Daoy (cell line): ENCODE measurements around the gene MYO3B. TPM values are rescaled to one million over a fixed set of nuclear protein-coding genes. Genes with fewer than 3 reads are reported as not detected.
A peak's percentile ranks its signal among the peaks of the same experiment; 100 is the strongest.

Source experiments
- DNase-seq: peaks from one replicate; pipeline ENCODE4 v3.0.0-alpha.2; 2015; ENCODE audit warnings: low read depth
- total RNA-seq: library from RNA; depleted of rRNA; stranded (reverse); fragments of >200 nt; shearing (Covaris generic); gene quantifications from 2 replicates; pipeline ENCODE4 v1.2.3, GENCODE V29; 2014

Gene MYO3B
- total RNA-seq, 1 experiment from 2014 or later = not detected

DNA sequence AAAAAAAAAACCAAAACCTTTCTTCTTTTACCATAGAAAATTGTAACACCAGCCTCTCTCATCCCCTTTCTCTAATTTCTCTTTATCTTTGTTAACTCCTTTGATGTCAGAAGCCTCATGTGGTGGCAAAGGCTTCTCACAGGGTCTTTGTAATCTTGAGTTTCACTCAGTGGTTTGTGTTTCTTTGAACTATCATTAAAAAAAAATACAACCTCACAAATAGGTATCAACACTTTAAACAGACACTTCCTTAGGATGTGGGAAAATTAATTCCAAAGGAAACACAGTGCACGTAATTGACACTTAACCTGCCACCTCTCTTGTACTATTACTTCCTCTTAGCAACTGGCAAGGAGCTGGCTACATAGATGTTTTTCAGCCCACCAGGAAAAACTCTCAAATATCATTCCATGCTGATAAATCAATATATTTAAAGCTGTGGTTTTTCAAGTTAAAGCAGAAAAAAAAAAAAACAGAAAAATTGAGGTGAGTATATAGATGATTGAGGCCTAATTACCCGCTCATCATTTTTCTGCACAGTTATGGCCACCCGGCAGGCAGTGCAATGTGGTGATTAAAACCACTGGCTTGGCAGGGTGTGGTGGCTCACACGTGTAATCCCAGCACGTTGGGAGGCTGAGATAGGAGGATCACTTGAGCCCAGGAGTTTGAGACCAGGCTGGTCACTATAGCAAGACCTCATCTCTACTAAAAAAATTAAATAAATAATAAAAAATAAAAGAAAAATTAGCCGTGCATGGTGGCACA lies 193.5 kb downstream of the MYO3B start:
- DNase-seq = no peak

DNA sequence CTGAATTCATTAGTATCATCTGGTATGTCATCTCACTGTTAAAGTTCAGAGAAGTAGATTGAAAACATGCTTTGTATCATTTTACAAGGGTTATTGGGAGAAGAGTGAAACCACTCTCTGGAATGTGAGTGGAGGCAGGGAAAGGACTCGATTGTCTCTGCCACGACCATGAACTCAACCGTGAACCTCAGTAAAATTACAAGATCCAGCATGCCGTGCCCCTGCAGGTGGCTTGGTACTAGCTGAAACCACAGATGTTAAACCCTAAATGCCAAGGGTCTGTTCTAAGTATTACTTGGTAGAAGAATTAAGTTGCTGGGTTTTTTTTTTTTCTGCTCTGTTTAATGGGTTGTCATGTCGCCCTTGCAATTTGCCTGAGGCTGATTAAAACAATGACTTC lies 197.2 kb downstream of the MYO3B start:
- DNase-seq = no peak

DNA sequence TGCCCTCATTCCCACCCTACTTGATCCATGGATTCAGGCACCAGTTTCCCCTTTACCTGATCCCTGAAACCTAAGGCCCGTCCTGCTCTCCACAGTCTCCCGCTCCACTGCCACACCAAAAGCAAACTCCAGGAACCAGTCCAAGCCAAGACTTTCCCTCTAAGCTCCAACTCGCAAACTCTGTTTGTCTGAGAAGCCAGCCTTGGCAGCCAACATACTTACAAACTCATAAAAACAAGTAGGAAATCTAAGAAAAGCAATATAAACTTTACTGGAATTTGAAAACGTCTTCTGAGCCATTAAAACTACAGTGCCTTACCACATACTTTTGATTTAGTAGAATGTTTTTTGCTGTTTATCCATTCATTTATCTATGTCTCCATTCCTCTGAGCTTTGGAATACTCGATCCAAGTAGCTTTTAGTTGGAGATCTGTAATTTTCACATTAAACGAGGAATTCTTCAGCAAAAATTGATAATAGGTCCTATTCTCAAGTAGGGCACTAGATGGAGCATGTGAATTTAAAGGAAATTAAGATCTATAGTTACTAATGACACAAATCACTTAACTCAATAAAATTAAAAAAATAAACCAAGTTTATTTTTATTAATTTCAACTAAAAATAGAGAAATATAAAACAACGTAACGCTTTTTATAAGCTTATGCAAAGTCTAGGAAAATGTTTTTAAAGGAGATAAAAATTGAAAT lies 199.7 kb downstream of the MYO3B start:
- DNase-seq = no peak

DNA sequence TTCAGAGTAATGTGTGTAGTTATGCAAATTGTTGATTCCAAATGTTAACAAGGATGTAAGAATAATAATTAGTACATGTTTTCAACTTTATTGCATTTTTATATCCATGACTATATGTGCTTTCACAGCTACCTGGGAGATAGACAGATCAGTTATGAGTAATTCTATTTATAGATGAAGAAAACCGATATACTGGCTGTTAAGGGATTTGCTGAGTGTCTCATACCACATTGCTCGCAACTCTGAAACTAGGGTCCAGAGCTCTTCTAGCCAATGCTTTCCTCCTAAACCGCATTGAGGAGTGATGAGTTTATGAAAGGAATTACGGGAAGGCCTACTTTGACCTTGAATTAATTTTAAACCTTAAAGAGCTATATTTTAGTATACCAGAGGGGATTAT lies 202.3 kb downstream of the MYO3B start:
- DNase-seq = no peak

DNA sequence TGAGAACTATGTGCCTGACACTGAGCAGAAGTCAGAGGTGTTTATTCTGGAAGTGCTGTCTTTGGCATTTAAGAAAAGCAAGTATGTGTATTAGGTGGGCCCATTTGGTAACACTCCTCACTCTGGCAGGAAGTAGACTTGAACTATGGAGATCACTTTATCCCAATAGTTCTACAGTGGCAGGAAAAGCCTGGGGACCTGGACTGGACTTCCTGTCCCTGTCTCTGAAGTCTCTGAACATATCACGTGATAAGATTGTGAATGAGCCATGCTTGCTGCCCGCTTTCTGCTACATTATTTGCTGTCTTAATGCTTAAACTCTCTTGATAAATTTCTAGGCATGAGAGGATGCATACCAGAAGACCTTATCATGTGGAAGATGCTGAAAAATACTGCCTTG lies 203.7 kb downstream of the MYO3B start:
- DNase-seq = no peak

DNA sequence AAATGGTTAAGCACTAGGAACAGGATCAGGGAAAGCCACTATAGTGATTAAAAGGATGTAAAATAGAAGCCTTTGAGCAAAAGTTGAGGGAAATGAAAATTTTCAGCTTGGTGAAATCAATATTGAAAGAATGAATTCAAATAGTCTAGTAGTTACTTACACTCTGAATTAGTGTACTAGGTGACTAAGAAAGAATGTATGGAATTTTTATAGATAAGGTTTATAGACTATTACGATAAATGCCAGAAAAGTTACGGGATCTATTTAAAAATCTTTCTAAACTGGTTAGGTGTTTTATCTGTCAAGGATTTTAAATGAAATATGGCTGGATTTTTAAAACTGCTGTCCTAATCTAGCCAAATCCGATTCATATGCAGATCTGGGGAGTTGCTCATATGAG lies 208.6 kb downstream of the MYO3B start:
- DNase-seq = no peak

DNA sequence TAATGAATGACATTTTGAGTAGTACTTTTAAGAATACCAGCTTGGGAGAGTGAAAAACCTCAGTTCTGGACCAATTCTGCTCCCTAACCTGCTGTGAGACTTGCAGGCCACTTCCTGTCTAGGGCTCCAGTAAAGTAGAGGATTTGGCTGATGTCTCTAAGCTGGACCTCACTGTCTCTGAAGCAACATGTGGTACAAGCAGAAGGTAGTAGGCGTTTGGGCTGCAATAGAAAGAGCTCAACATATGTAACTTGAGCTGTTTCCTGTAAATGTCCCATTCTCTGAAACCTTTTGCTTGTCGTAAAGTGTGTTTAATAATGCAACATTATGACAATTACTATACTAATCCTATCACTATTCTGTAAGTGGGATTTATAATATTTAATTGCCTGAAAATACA lies 213.1 kb downstream of the MYO3B start:
- DNase-seq = no peak

DNA sequence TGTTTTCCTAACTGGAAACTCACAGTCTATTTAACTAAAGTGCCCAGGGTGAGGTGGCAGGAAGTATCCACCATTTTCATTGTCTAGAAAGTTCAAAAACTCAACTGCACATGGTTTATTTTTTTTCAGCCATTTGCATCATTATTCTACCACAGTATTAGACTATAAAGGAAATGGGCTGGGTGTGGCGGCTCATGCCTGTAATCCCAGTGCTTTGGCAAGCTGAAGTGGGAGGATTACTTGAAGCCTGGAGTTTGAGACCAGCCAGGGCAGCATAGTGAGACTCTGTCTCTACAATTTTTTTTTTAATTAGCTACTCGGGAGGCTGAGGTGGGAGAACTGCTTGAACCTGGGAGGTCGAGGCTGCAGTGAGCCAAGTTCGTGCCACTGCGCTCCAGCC lies 213.8 kb downstream of the MYO3B start:
- DNase-seq = no peak

DNA sequence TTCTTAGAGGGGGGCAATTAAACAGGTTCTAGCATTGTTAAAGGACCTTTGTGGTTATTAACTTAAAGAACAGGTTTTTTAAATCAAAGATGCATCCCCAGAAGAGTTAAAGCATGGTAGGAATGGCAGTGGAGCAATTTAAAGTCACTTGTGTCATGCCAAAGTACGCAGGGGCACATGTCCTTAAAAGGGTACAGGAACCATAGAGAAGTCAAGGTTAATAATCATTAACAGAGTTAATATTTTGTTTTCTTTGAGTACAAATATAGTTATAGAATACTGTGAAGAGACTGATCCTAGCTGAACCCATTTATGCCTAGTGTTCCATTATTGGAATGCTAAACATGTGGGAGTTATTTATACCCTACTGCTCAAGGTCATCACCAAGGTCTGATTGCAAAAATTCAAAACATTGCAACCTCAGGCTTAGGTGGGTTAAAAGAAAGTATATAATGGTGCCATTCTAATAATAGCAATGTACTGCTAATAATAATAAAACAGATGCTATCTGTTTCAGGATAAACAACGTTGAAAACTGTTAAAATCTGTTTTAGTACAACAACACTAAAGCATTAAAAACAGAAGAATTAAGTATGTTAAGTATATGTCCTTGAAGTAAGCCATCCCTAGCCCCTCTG lies 216.0 kb downstream of the MYO3B start:
- no peak for DNase-seq

DNA sequence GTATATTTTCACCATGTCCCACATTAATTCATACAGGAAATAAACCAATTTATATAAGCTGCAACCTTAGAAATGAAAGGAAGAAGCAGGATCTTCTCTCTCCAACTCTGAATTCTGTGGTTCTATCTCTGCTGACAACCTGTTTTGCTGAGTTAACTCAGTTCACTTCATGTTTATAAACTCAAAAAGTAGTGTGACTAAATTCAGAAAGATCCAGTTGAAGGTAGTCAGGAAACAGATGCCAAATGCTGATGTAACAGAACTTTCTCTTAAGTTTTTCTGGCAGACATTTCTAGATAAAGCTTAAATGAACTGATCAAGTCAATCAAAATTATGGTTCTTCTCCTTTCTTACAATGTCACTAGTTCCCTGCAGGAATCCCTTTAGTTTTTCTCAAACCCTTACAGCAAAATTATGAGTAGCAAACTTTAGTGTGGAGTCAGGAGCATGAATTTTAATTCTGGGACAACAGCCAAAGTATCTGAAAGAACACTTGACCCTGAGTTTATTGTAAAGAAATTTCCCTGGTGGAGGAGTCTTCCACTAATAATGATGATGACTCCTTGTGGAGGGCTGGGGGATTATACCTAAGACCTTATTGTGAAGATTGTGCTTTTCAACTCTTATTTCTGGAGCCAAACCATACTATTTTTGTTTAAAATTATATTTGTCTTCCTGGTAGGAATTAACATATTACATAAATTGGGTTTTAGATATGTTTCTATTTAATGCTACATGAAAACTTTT lies 216.9 kb downstream of the MYO3B start:
- no peak for DNase-seq

DNA sequence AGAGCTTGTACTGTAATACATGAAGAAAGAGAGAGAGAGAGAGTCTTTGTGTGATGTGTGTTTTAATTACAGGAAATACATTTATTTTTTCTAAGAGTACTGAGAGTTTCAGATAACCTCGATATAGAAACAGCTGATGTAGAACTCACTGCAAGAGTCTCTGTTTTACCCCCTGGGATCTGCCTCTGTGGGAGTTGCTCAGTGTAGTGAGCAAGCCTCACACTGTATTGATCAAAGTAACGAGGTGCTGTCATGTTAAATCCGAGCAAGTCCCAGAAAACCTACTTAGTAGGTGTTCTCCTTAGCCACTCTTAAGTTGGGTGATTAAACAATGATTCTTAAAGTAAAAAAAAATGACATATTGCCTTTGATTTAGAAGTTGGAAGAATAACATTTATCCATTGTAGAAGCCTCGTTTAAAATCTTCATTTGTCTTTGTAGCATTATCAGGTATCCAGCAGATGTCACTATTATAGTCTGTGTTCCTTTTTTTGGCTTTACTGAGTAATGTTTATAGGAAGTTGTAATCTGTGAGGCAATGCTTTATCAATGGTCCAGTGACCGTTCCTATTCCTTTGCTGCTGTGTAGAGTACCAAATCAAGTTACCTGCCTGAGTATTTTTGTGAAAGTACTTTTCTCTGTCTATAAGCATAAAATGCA lies 219.0 kb downstream of the MYO3B start:
- DNase-seq = no peak

DNA sequence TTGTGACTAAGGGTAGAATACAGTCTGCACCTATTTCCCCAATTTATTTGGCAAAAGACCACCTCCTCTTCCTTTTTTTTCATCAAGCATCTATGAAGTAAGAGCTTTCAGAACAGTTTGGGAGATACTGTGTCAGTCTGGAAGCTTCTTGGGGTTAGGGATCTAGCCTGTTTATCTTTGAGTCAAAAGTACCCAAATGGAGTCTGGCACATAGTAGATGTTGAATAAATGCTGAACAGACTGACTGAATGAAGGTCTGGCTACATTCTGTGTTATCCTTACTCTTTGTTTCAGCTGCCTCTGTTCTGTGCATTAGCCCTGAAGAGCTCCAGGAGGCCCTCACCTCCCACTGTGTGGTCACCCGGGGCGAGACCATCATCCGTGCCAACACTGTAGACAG lies 223.2 kb downstream of the MYO3B start:
- DNase-seq = no peak

DNA sequence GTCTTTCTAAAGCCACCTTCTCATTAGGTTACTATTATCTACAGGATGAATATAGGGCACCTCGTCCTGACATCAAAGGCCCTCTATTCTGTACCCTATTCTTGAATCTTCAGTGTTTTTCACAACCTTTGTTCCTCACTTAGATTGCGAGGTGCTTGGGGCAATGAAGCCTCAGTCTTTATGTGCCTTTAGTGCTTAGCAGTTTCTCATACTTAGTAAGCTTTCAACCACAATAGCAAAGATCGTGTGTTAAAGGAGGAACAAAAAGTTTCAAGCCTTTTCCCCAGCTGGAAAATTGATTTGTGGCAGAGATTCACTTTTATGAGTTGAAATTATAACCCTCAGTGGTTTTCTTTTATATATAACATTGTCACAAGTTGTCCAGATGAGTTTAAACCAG lies 226.9 kb downstream of the MYO3B start:
- no peak for DNase-seq

DNA sequence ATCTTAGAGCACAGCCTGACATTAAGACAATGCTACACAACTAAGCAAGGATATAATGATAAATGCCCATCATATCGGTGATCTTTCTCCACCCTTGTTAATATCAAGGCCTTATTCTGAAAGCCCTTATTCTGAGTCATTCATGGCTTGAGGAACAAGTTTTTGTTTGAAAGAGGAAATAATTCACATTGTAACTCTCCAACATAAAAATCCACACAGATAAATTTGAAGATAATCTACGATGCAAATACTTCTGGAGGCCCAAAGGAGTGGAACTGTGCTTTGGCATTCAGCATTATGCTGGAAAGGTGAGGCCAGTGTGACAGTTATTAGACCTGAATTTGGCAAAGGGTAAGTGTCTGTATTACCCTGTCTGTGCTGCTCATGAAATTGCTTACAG lies 227.4 kb downstream of the MYO3B start:
- DNase-seq = no peak

DNA sequence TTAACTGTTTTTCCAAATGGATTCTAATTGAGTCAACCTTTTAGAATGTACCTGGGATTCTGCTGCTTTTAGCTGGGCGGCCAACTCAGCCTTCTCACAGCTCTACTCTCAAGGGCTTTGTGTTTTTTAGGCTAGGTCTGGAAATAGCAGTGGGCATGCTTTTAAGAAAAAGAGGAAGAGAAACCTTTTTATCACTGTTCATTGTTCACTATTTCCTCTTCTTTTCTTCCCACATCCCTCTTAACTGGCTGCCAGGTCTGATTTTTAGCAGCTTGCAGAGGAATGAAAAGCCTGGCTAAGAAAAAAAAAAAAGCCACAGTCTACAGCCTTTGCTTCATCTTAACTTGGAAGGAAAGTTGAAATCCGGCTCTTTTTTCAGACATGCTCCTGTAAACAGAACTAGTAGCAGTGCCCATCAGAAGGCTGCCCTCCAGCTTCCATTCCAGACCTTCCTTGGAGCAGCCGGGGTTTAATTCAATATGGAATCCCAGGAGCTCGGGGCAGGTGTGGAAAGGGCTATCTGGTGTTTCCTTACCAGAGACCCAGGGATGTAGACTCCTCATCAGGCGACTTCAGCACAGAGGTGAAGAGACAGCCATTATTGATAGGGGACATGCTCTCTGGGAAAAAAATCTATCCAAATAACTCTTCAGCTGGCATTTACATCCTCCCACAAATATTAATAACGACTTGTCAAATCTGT lies 230.7 kb downstream of the MYO3B start:
- DNase-seq = no peak

DNA sequence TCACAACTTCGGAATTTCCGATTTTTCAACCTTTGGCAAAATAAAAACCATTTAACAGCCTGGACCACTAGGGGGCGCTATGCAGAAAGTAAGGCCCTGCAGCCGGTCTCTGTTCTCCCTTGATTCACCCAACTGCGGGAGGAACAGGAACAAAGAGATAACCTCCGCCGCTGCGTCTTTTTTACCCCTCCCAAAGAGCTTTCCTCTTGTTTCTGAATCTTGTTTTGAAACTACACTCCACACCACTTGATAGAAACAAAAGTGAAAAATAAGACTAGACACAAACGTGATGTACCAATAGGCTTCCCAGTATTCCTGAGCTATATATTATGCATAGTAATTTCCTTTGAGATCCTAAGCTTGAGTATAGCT lies 231.2 kb downstream of the MYO3B start:
- peak; percentile 56 for DNase-seq

DNA sequence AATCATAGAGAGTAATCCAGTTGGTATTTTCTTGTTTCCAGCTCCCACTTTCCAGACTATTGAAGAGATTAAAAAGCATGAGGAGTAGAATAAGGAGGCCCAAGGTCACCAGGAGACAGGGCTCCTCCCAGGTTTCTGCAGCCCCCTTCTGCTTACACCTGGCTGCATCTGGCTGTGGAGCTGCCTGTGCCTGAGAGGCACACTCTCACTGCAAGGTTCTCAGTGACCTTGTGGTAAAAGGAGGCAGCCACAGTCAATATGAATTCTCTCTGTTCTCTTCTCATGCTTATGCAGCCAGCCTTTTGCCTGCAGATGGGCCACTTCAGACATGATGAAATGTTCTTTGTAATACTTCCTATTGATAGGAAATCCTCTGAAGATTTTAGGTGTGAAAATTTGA lies 233.7 kb downstream of the MYO3B start:
- no peak for DNase-seq

DNA sequence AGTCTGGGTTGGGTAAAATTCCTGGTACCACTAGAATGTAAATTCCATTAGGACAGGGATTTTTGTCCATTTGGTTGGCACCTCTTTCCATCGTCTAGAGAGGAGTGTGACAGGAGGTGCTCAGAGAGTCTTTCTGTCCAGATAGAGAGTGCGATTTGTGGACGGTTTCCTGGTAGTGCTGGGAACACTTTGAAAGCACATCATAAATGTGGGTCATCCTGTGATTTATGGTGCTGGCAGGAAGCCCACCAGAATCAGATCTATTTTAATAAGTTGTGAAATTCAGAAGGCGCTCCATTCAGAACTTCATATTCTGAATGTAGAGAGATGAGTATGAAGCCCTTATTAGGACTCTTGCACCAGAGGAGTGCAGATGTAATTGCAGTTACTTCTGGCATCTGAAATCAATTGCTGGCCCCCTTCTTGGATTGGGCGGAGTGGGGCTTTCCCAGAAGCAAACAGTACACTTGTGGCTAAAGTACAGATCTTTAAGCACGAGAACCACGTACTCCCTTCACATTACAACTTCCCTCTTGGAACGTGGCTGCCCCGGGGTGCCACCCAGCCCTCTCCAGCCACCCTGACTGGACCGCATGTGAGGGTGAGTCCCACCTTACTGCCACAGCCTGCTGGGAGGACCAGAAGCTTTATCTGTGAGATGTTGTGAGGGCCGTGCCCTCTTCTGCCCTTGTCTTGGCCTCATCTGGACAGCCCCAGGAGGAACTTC lies 243.2 kb downstream of the MYO3B start:
- DNase-seq = no peak

DNA sequence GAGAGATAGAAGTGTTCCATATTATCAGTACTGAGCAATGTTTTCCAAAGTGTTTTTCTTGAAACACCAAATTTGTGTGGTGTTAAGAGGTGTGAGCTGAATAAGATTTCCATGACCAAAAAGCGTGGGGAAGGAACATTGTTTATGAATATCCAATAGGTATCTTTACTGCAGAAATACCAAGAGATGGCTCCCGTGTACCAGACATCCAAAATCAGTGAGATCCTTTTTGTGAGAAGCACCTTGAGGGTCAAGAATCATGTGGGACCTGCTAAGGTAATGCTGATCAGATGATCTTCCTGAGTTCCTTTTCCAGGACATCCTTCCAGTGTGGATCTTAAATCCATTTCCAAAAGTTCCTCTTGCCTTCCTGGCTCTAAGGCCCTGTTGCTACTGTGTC lies 246.0 kb downstream of the MYO3B start:
- DNase-seq = no peak

DNA sequence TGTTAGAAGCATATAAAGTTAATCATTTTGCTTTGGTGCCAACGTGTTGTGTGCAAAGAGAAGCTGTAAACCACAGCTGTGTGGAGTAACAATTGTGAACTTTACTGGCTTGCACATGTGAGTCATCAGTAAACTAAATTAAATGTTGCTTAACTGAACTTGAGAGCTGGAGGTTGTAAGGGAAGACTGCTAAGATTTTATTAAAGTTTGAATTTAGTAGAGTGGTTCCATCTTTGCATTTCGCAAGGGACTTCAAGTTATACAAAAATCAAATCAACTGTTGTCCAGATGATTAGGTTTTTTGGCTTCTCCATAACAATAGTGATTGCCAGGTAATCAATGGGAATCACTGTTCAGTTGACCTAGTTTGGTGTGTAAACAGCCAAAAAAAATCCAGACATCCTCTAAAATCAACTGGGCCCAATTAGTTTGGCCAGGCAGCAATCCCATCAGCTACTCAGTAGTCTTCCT lies 247.4 kb downstream of the MYO3B start:
- peak; percentile 21 for DNase-seq
